AG20443 (cell line): Measurements from ENCODE around the gene INTS12.
"Not testable (repeated sequence)": the region's sequence is repeated elsewhere in the genome, so short reads cannot be mapped to it uniquely, and the experiment has no call there.

Experiments
- DNase-seq: peaks from one replicate; pipeline ENCODE4 v3.0.0; 2012; ENCODE audit warnings: low spot score, mixed read lengths

Gene INTS12, protein sequence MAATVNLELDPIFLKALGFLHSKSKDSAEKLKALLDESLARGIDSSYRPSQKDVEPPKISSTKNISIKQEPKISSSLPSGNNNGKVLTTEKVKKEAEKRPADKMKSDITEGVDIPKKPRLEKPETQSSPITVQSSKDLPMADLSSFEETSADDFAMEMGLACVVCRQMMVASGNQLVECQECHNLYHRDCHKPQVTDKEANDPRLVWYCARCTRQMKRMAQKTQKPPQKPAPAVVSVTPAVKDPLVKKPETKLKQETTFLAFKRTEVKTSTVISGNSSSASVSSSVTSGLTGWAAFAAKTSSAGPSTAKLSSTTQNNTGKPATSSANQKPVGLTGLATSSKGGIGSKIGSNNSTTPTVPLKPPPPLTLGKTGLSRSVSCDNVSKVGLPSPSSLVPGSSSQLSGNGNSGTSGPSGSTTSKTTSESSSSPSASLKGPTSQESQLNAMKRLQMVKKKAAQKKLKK

DNA sequence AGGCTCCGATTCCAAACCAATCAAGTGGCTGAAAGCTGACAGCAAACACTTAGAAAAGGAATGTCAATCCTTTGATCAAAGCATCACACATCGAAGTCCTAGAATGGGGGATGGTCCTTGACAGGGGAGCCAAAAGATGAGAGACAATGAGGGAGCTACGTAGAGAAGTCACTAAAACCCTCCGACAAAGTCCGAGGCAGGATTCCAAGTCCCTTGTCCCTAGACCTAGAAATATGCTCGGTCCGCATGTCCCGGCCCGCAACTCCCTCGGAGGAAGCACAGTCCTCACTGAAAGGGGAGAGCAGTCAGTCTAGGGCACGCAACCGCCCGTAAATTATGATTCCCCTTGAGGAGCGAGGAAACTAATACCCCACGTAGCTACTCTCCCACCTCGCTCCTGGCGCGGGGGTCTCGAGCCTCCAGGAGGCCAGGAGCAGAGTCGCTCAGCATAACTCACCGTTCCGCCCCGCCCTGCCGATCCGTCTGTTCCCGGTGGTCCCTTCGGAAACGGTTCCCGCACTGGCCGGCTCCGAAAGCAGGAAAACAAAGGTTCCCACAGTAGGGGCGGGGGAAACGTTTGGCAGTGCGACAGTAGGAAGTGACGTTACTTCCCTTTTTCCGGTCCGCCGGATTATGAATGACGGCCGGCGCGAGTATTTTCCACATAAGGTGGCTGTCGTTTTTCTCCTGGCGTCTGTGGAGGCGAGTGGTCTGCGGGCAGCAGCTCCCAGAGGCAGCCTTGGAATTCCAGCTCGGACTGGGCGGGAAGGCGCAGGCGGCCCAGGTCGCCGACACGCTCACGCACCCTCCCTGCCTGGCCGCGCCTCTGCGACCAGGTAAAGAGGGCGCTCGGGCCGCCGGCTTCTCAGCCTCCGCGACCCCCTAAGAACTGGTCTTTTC is at the start of gene INTS12, which contains the start of gene GSTCD:
Gene INTS12, minus strand, starts transcription at position 509 of the 900 bp plus-strand sequence. CDS start 8,684 bp downstream, outside the sequence.
Gene GSTCD, plus strand, starts transcription at position 604 of the 900 bp plus-strand sequence. CDS start 8,830 bp downstream, outside the sequence.
- peak; percentile 95 for DNase-seq

DNA sequence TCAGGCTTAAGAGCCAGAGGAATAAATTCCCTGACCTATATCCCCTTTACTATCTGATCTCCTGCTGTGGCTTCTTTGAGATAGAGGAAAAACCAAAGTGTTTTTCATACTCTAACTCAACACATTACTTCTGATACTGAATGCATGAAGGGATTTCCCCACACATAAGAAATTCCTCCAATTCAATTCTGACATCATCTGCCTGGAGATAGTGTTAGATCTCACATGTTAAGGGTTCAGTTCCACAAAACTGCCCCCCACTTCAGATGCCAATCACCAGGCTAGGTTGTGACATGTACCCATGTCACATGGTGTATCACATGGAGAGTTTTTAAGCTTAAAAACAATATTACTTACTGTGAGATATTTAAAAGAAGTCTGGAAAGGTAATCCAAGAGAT is 46.9 kb upstream of the INTS12 start:
- no peak for DNase-seq

DNA sequence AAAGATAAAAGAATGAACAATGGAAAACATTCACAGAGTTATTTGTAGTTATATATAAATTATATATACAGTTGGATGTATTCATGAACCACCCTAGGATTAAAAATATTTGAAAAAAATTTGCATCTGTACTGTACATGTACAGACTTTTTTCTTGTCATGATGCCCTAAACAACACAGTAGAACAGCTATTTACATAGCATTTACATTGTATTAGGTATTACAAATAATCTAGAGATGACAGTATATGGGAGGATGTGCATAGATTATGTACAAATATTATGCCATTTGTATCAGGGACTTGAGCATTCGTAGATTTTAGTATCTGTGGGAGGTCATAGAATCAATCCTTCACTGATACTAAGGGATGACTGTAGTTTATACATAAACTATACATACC is 44.9 kb upstream of the INTS12 start:
- no peak for DNase-seq

DNA sequence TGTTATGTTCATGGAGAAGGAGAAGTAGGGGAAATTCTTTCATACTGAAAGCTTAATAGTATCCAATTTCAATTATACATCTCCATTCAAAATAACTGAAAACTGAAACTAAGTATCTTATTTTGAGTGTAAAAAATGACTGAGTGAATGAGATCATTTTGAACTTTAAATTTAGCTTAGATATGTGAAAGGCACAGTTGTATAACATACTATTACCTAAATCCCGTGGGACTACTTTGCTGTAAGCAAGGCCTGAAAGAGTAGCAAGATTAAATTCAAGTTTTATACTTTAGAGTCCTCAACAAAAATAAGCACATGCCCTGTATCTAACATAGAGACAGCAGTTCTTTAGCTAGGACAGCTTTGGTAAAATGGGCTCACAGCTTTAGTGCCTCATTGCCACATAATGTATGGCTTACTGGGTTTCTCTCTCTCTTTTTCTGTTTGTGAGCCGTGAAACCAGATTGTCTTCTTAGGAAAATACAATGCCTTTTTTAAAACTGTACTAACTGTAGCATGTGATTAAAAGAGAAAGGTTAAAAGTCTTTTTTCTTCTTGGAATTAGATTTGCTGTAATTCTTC is 43.3 kb upstream of the INTS12 start:
- DNase-seq, result no peak

DNA sequence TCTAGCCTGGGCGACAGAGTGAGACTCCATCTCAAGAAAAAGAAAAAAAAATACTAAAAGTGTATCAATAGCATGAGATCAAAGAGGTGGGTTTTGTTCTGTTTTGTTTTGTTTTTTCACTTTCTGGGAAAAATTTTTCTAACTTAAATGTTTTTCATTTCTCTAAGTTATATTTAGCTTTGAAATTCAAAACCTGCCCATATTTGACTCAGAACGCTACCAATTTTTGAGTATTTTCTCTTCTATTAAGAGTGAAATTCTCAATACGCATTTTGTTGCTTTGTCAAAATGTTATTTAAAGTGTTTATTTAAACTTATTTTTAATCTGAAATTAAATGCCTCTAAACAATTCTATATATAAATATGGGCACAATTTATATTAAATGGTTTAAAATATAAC is 39.7 kb upstream of the INTS12 start:
- DNase-seq, result no peak

DNA sequence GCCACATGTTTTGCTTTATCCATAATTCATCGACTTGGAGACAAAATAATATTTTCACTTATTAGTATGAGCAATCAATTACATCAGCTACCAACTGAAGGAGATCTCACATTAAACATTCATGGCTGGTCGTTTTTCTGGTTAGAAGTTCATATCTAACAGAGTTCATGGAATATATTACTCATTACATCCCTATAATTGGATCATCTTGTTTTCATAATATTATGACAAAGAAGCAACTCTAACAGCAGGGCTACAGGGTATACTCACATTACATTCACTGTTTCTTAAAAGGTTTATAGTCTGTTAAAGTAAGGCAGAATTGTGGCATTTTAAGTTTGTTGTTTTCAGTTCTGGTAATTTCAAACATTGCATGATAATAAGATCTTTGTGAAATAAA is 33.1 kb upstream of the INTS12 start:
- DNase-seq, result no peak

DNA sequence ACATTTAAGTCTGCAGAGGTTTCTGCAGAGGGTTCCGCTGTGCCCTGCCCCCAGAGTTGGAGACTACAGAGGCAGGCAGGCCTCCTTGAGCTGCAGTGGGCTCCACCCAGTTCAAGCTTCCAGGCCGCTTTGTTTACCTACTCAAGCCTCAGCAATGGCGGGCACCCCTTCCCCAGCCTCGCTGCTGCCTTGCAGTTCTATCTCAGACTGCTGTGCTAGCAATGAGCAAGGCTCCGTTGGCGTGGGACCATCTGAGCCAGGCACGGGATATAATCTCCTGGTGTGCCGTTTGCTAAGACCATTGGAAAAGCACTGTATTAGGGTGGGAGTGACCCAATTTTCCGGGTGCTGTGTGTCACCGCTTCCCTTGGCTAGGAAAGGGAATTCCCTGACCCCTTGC is 26.7 kb upstream of the INTS12 start:
- DNase-seq, result not testable (repeated sequence)

DNA sequence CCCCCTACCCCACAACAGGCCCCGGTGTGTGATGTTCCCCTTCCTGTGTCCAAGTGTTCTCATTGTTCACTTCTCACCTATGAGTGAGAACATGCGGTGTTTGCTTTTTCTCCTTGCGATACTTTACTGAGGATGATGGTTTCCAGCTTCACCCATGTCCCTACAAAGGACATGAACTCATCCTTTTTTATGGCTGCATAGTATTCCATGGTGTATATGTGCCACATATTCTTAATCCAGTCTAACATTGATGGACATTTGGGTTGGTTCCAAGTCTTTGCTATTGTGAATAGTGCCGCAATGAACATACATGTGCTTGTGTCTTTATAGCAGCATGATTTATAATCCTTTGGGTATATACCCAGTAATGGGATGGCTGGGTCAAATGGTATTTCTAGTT is 21.4 kb upstream of the INTS12 start:
- DNase-seq, result not testable (repeated sequence)

DNA sequence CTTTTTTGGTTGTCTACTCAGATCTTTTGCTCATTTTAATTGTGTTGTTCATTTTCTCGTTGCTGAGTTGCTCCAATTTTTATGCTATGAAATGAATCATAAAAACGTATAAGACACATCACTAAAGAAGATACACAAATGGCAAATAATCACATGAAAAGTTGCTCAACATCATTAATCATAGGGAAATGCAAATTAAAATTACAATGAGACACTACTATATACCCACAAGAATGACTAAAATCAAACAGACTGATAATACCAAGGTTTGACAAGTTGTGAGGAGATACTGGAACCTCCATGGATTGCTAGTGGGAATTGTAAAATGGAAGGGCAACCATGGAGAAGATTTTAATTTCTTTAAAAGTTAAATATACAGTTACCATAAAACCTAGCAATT is 17.1 kb upstream of the INTS12 start:
- no peak for DNase-seq

DNA sequence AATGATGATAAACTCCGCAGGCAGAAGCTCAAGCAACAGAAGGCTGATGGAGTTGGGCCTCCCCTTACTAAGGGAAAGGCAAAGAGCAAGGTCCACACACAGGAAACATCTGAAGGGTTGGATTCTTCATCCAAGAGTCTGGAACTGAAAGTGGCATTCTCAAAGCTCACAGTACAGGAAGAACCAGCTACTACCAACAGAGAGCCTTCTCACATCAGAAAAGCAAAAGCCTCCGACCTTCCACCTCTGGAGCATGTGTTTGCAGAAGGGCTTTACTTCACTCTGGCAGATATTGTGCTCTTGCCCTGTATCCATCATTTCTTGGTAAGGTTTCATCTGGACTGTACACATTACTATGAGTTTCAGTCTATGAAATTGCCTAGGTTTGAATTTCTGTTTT is 10.7 kb upstream of the INTS12 start:
- no peak for DNase-seq

DNA sequence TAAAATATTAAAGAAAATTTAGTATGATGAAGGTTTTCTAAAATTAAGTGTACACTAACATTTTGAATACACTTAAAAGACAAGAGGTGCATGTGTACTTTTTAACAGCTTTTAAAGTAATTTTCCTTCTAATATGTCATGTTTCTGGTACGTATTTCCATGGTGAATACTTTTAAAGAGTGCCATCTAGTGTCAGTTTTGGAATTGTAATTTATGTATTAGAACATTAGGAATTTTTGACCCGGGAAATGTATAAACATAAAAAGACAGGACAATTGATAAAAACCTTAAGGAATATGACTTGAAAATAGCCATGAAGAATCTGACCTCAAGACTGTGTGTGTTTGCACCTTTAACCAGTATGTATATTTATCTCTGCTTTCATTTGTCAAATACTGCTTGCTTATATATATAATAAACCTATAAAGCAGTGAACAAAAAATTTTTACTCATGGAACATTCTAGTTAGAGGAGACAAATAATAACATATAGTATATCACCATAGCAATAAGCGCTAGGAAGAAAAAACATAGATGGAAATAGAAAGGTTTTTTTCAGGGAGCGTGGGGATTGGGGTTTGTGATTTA is 7.3 kb upstream of the INTS12 start:
- peak; percentile 45 for DNase-seq

DNA sequence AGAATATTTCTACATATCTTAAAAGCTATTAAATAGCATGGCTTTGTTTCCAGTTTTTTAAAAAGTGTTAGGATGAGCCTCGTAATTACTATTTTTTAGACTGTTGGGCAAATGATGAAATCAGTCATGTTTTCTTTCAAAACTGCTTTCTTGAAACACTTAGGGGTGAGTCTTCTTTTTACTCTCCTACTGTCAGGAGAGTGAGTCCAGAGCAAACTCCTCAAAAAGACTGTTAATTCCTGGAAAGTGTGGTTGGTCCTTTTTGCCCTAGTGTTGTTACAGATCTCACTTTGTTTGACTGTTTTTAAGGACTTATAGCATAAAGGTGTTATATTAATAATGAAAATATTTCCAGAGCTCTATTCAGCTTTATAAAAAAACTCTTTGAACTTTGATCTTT is 6.4 kb upstream of the INTS12 start:
- DNase-seq, result no peak

DNA sequence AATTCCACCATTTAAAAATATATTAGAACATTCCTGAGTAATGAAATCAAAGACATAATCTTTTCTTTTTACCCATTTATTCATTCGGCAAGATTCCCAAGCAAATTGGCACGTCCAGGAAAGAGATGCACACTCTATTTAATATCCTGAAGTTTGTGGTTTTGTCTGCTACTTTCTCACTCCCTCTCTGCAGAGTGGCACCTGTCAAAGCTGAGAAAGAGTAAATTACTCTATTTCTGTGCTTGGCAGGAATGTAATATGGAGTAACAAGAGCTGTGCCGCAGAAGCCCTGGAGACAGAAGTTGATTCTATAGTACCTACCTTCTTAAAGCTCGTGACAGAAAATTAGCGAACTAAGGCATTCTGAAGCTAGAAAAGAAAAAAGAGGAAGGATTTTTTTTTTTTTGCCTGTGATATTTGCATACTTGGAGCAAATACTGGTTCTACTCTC is 5.6 kb upstream of the INTS12 start:
- DNase-seq, result no peak

DNA sequence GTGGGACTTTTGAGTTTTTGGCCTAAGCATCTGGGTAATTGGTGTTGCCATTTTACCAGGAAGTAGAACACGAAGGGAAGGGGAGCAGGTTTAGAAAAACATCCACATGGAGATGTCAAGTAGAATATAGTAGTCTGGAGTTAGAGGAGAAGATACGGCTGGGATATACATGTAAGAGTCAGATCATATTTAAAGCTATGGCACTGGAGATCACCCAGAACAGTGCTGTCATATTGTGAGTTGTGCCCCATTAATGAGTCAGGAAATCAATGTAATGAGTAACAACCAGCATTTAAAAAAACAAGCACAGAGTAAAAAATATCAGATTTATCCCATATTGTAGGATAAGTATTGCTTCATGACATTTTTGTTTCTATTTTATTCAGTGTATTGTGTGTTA is 4.3 kb upstream of the INTS12 start:
- DNase-seq, result no peak

DNA sequence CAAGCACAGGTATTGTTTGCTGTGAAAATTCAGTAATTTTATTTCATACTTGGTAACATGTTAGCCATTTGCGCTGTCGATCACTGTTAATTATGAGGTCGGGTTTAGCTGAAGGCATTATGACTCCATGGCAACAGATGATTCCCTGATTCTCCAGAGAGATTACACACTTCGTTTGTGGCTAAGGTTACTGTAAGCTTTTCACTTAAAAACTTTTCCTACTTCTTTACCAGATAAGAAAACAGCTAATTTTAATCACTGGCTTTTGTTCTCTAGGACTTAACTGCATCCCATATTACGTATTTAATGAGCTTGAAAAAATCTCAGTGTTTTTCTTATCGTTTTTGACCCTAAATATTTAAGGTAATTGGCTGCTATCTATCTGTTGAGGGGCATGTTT is 2.2 kb upstream of the INTS12 start:
- no peak for DNase-seq

DNA sequence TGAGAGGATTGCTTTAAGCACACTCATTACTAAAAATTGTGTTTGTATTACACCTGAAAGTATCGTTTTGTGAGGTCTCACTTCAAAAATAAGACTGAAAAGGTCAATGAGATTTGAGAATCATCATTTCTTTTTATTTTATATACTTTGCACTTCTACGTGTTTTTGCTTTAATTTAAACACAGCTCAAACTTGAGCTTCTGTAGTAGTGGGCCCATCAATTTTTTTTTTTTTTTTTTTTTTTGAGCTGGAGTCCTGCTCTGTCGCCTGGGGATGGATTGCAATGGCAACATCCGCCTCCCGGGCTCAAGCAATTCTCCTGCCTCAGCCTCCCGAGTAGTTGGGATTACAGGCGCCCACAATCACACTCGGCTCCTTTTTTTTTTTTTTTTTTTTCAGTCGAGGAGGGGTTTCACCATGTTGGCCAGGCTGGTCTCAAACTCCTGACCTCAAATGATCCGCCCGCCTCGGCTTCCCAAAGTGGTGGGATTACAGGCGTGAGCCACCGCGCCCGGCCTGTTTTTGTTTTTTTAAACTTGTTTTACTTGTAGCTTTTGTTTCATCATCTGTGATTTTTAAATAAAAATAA is 1.6 kb upstream of the INTS12 start:
- DNase-seq, result no peak

DNA sequence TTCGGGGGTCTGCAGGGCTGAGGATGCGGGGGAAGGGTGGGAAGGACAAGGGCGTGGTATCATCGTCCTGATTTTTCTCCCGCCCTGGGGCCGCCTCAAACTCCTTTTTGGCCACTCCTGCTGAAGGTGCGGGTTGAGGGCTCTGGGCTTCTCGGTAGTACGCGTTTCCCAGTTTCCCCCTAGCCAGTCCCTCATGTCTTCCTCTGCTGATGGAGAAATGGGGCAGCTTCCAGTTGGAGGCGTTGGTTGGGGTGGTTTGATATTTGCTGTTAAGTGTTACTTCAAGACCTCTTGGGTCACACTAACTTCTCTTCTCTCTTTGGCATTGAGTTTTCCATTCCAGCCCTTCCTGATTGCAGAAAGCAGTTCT is 577 bp upstream of the INTS12 start:
- DNase-seq, result no peak

DNA sequence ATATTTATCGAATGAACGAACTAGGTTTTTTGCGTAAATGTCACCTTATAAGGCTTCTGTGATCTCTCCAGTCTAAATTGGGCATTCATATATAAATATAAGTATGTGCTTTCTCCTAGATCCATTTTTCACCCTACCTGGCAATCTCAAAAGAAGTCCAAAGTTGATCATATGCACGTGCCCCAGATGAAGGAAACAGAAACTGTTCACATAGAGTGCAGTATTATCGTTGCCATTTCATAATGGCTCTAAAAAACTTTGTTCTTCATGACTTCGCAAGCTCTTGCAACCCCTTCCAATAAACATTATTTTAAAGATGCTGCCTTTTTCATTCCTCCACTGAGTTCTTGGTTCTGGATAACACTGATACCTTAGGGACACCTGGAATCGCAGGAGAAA is 708 bp downstream of the INTS12 start:
- DNase-seq, result no peak

DNA sequence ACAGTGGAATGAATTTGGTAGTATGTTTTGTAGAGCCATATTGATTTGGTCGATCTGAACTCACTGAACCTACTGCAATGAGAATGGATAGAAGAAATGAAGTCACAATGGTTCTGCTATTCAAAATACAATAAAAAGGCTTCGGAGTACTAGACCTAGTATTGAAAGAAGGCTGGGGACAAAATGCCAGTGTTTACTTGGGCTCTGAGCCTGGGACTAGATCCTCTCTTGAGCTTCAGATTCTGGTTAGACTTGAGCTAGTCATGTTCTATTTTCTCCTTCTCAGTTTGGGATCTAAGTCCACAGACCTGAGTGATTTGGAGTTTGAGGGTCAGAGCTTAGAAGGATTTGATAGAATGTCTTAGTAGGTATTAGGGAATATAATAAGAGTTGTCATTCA is 9.9 kb downstream of the INTS12 start:
- no peak for DNase-seq

DNA sequence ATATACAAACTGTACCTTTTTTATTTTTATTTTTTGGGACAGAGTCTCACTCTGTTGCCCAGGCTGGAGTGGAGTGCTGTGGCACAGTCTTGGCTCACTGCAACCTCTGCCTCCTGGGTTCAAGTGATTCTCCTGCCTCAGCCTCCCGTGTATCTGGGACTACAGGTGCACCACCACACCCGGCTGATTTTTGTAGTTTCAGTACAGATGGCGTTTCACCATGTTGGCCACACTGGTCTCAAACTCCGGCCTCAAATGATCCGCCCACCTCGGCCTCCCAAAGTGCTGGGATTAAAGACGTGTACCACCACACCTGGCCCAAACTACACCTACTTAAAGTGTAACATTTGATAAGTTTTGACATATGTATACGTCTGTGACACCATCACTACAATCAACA is 12.7 kb downstream of the INTS12 start:
- DNase-seq, result not testable (repeated sequence)

DNA sequence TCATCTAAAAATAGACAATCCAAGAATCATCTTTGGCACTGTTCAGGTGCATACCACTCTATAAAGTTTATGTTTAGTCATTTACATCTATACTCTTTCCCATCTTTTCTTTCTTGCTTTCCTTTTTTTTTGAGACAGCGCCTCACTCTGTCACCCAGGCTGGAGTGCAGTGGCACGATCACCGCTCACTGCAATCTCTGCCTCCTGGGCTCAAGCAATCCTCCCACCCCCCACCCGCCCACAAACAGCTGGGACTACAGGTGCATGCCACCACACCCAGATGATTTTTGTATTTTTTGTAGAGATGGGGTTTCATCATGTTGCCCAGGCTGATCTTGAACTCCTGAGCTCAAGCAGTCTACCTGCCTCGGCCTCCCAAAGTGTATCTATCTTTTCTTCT is 13.7 kb downstream of the INTS12 start:
- not testable (repeated sequence) for DNase-seq

DNA sequence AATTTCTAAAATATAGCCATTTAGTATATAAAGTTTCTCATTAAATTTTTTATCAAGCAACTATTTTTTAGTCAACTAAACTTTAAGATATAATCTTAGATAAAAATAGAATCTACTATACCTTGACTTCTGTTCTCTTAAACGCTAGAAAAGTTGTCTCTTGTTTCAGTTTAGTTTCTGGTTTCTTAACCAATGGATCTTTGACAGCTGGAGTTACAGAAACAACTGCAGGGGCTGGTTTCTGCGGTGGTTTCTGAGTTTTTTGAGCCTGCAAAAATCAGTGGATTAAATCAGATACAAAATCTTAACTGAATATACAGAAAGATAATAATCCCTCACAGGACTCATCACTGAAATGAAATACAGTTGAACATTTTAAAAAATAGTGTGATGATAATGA is 21.9 kb downstream of the INTS12 start:
- no peak for DNase-seq
